Subcutaneous preadipocyte (primary cell): ENCODE results near the gene MRPS34. TPM values are rescaled to one million over a fixed set of nuclear protein-coding genes. Genes with fewer than 3 reads are reported as not detected.

Experiments used
- small RNA-seq: library from RNA; depleted of rRNA; stranded (forward); fragments of <200 nt; gene quantifications from one replicate; pipeline ENCODE3, GENCODE V24; 2012
- total RNA-seq: library from RNA; depleted of rRNA; stranded (reverse); fragments of >200 nt; gene quantifications from 2 replicates; pipeline ENCODE4 v1.2.3, GENCODE V29; 2012

MRPS34 gene
- 68.0 and 88.2 TPM in 2 replicates for total RNA-seq

DNA sequence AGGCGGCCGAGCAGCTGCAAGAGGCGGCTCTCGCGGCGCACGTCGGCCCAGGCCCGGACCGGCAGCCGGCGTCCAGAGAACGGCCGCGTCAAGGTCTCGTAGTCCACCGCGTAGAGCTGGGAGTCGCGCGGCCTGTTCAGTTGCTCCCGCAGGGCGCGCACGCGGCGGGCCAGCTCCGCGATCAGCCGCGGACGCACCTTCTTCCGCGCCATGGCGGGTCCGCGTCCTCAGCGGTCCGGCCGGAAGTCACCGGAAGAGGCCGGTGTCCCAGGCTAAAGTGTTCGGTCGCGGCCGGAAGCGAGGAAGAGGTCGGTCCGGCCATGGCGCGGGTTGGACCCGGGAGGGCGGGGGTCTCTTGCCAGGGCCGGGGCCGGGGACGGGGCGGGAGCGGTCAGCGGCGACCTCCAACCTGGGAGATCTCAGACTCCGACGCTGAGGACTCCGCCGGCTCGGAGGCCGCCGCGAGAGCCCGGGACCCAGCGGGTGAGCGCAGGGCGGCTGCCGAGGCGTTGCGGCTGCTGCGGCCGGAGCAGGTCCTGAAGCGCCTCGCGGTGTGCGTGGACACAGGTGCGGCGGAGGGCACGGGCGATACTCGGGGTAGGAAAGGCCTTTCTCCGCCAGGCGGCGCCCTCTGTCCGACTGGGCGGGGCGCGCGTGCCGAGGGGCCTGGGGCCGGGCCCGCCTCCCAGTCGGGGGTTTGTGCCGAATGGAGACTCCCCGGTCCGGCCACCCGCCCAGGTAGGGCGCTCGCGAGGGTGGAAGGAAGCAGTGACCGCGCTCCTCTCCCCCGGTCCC lies at the start of gene MRPS34:
Gene MRPS34, minus strand, starts transcription at position 227 of the 795 bp plus-strand sequence. Its CDS starts 15 bp downstream, at position 212.

DNA sequence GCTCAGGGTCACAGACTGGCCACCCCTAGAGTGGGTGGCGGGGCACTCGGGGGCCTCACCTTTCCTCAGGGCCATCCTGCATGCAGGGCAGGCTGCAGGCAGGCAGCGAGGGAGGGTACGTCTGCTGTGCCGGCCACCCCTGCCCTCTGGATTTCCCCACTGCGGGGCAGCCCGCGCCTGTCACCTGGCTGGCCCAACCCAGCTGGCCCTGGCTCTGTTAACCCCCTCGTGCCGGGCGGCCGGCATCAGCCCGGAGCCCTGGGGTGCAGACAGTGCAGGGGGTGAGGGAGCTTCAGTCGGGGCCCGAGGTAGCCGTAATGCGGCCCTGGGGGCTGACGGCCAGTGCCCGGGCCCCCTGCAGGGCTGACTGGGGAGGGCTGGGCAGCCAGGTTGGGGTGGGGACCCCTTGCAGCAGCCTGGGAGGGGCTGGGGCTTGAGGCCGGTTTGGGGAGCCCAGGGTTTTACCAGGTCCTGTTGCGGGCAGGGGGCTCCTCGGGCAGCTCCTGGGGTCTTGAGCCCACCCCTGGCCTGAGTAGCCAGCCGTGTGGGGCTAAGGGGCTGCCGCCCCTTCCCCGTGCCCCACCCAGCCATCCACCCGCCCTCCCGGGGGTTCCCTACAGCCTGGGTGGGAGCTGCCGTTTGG lies 20.8 kb upstream of the MRPS34 start, which contains the start of gene IGFALS:
Gene IGFALS, minus strand, starts transcription at position 128 of the 643 bp plus-strand sequence. Its CDS starts 53 bp downstream, at position 75.

DNA sequence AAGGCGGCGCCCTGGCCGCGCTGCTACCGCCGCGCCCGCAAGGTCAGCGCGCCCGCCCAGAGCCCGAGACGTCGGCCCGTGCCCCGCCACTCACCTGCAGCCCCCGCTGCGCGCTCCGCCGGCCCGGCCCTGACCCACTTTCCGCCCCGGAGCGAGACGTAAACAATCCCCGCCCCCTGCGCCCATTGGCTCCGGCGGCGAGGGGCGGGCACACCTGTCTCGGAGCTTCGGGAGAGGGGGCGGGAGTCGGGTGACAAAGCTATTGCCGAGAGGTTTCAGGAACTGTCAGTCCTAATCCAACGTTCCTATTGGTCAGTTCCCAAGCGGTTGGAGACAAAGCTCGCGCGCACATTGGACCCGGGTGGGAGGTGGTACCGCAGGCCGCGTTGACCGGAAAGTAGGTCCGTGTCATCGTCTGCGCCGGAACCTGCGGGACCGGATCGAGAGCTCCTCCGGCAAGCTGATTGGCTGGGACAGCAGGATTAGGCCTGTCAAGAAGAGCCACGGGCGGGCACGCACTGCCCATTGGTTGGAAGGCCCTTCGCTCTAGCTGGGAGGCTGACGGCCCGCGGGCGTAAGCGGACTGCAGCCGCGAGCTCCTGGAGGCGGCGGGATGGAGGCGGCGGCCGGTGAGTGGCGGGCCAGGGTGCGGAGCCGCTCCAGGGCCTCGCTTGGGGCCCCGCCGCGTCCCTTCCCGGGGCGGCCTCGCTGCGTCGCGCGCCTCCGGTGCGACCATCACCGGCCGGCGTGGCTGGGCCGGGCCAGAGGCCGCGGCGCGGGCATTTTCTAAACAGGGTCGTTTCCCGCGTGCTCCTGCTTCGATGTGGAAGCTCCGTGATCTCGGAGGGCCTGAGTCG lies 9.7 kb upstream of the MRPS34 start, which contains the start of the genes NUBP2 and SPSB3:
Gene NUBP2, plus strand, starts transcription at position 553 of the 857 bp plus-strand sequence. Its CDS starts 61 bp downstream, at position 614.
Gene SPSB3, minus strand, starts transcription at position 164 of the 857 bp plus-strand sequence. CDS start 1,088 bp downstream, outside the sequence.

DNA sequence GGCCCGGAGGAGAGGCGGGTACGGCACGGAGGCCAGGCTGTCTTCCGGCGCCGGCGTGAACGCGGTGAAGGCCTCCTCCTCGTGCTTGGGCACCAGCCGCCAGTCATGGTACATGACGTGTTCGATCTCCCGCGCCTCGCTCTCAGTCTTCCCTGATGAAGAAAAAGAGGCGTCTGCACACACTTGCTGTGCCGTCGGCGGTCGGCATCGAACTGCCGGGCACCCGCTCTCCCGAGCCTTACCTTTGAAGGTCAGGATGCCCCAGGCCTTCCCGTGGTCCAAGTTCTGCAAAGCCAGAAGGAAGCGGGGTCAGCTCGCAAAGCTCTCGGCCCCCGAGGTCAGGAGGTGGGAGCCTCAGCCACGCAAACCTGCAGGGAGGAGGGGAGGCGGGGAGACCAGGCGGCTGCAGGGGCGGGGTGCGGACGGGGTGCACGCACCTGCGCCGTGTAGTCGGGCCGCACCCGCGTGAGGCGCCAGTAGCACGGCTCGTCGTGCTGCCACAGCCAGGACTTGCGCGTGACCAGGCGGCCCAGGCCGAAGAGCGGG lies 499 bp downstream of the MRPS34 start, which contains the start of gene EME2:
Gene EME2, plus strand, starts transcription at position 449 of the 546 bp plus-strand sequence. CDS start 418 bp downstream, outside the sequence.

DNA sequence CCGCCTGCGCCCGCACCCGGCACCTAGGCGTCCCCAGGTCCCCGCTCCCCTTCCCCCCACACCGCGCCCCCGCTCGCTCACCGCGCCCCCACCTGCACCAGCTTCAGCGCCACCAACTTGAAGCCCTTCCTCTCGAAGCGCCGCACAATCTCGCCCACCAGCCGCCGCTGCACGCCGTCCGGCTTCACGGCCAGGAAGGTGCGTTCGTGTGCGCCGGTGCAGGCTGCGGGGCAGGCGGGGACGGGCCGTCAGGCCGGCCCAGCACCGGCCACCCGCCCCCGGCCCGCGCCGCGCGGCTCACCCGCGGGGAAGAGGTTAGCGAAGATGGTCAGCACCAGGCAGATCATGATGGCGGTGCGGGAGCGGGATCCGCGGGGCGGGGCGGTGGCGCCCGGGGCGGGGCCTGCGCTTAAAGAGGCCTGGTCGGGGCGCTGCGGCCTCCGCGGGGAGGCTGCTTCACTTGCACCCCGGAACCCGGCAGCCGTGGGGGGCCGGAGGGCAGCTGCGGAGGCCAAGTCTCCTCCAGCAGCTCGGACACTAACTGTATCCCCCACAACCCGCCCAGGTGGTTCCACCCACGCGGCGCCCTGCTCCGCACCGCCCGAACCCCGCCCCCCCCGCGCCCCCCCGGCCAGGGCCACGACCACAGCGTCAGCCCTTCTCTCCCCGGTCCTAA lies 1.6 kb downstream of the MRPS34 start, which contains the start of gene NME3:
Gene NME3, minus strand, starts transcription at position 356 of the 676 bp plus-strand sequence. Its CDS starts 9 bp downstream, at position 347.

Small RNA genes within 50 kb of the gene (small RNA-seq; reads per million reads assigned to genes)
- 0.11 reads per million for gene MIR3177

Other genes with a start within 250 kb of the MRPS34 start
- 14.9 and 15.8 TPM in 2 replicates for gene TMEM204, start 239.5 kb downstream of the MRPS34 start, total RNA-seq
- gene IFT140, start 161.1 kb downstream of the MRPS34 start, total RNA-seq = 21.3 and 25.2 TPM in 2 replicates
- 9.6 and 13.5 TPM in 2 replicates for gene CRAMP1, start 160.8 kb downstream of the MRPS34 start, total RNA-seq
- gene JPT2, start 94.9 kb downstream of the MRPS34 start, total RNA-seq = 52.2 and 57.7 TPM in 2 replicates
- gene MAPK8IP3, start 66.9 kb downstream of the MRPS34 start, total RNA-seq = 40.4 and 57.9 TPM in 2 replicates
- 29.9 and 37.5 TPM in 2 replicates for gene NME3, start 1.6 kb downstream of the MRPS34 start, total RNA-seq
- gene EME2, start 324 bp downstream of the MRPS34 start, total RNA-seq = 11.7 and 18.4 TPM in 2 replicates
- gene SPSB3, start 9.4 kb upstream of the MRPS34 start, total RNA-seq = 20.3 and 27.2 TPM in 2 replicates
- 69.8 and 79.4 TPM in 2 replicates for gene NUBP2, start 9.8 kb upstream of the MRPS34 start, total RNA-seq
- gene IGFALS, start 20.6 kb upstream of the MRPS34 start, total RNA-seq = under 0.01 TPM in 1 of 2 replicates, not detected in the other
- gene HAGH, start 53.7 kb upstream of the MRPS34 start, total RNA-seq = 14.7 and 24.3 TPM in 2 replicates
- gene FAHD1, start 54.1 kb upstream of the MRPS34 start, total RNA-seq = 52.6 and 61.7 TPM in 2 replicates
- gene MEIOB, start 99.0 kb upstream of the MRPS34 start, total RNA-seq = not detected in 2 replicates
- not detected in 2 replicates for gene HS3ST6, start 145.3 kb upstream of the MRPS34 start, total RNA-seq
- 12.7 and 15.4 TPM in 2 replicates for gene MSRB1, start 170.1 kb upstream of the MRPS34 start, total RNA-seq
- not detected in 2 replicates for gene RPL3L, start 181.6 kb upstream of the MRPS34 start, total RNA-seq
- 133 and 161 TPM in 2 replicates for gene NDUFB10, start 186.4 kb upstream of the MRPS34 start, total RNA-seq
- 1,799 and 3,882 TPM in 2 replicates for gene RPS2, start 191.7 kb upstream of the MRPS34 start, total RNA-seq
- gene RNF151, start 193.7 kb upstream of the MRPS34 start, total RNA-seq = not detected in 2 replicates
- 49.2 and 51.6 TPM in 2 replicates for gene TBL3, start 198.9 kb upstream of the MRPS34 start, total RNA-seq
- gene NOXO1, start 208.3 kb upstream of the MRPS34 start, total RNA-seq = 0.39 TPM in 1 of 2 replicates, not detected in the other
- gene GFER, start 211.1 kb upstream of the MRPS34 start, total RNA-seq = 9.9 and 13.1 TPM in 2 replicates
- gene SYNGR3, start 216.8 kb upstream of the MRPS34 start, total RNA-seq = 0.73 and 1.4 TPM in 2 replicates
- 26.8 and 35.0 TPM in 2 replicates for gene ZNF598, start 236.7 kb upstream of the MRPS34 start, total RNA-seq
- gene NPW, start 246.7 kb upstream of the MRPS34 start, total RNA-seq = 1.5 TPM in 1 of 2 replicates, not detected in the other